Measurements from ENCODE around the gene PRR5. TPM values are rescaled to one million over a fixed set of nuclear protein-coding genes. Genes with fewer than 3 reads are reported as not detected.

PRR5 gene
- total RNA-seq, 1 experiment from 2014 or later, result 26.9 TPM

GRCh38 chr22:44750481-44750880, 48.5 kb downstream of the PRR5 start:
- CTCF ChIA-PET, result interaction anchor here (1.5 kb wide), 1 partner anchor 66 kb away, joined by 6 read pairs; no protein-coding TSS in a partner anchor
- intact Hi-C loops (cut with micrococcal nuclease), result no loop called here

More at GRCh38 chr22:44750481-44750880, 48.5 kb downstream of the PRR5 start:
- TF ChIP-seq POLR2AphosphoS5 (IDR thresholded peaks at IDR 0.05; ENCODE audit: low read depth, low read length) (no peak), RAD21 (IDR thresholded peaks at IDR 0.05; ENCODE audit: low read depth) (no peak), SIN3A (IDR thresholded peaks at IDR 0.05; ENCODE audit: low read depth) (no peak), CEBPB (IDR thresholded peaks at IDR 0.05; ENCODE audit: low read depth) (no peak), ZBTB33 (IDR thresholded peaks at IDR 0.05; ENCODE audit: extremely low read depth, insufficient replicate concordance, low read length) (no peak), EZH2phosphoT487 (IDR thresholded peaks at IDR 0.05; ENCODE audit: borderline replicate concordance) (no peak), ELF1 (IDR thresholded peaks at IDR 0.05; ENCODE audit: borderline replicate concordance, low read depth) (no peak), CTCF (IDR thresholded peaks at IDR 0.05 in 2 of 3, conservative IDR thresholded peaks at IDR 0.05 in 1 of 3; ENCODE audit: borderline replicate concordance in 1 of 3, insufficient read depth in 1 of 3, low read depth in 2 of 3, low read length in 2 of 3) (no peak), SP1 (IDR thresholded peaks at IDR 0.05; ENCODE audit: low read depth) (no peak), ZNF274 (IDR thresholded peaks at IDR 0.05; ENCODE audit: low read depth, low read length) (no peak), SRF (IDR thresholded peaks at IDR 0.05; ENCODE audit: low read depth) (no peak), JUND (IDR thresholded peaks at IDR 0.05) (no peak), MAX (IDR thresholded peaks at IDR 0.05) (no peak), REST (IDR thresholded peaks at IDR 0.05; ENCODE audit: low read depth) (no peak), ATF3 (IDR thresholded peaks at IDR 0.05) (no peak), EGR1 (IDR thresholded peaks at IDR 0.05; ENCODE audit: low read depth) (no peak), ZFX (IDR thresholded peaks at IDR 0.05) (no peak), TCF7L2 (IDR thresholded peaks at IDR 0.05; ENCODE audit: borderline replicate concordance, extremely low read depth, insufficient read depth, insufficient read length) (no peak), FOSL1 (IDR thresholded peaks at IDR 0.05; ENCODE audit: low read depth) (no peak), EZH2 (IDR thresholded peaks at IDR 0.05) (no peak)
- Histone ChIP-seq H3K4me1 (ENCODE audit: control insufficient read depth in 1 of 2, insufficient read depth in 2 of 2, low read length in 2 of 2) (peaks cover 36 to 65% of the 10 kb centered on the region in 2 experiments), H3K27ac (ENCODE audit: low read depth, low read length) (no peak overlapping the region), H3K36me3 (ENCODE audit: control insufficient read depth in 1 of 2, insufficient read depth in 2 of 2, low read length in 2 of 2) (no peaks in the 10 kb centered on the region), H3K27me3 (ENCODE audit: insufficient read depth, low read length) (no peaks in the 10 kb centered on the region), H4K20me1 (ENCODE audit: insufficient read depth) (peaks cover 3% of the 10 kb centered on the region; the same call in 1 of the 2 replicates), H3K79me2 (ENCODE audit: insufficient read depth, low read length) (peaks cover 30% of the 10 kb centered on the region), H3K9me2 (ENCODE audit: insufficient read depth) (no peaks in the 10 kb centered on the region), H3K9ac (ENCODE audit: low read length) (no peak overlapping the region), H3K9me3 (ENCODE audit: control insufficient read depth in 1 of 2, insufficient read depth in 1 of 2, low read depth in 1 of 2, low read length in 2 of 2) (no peaks in the 10 kb centered on the region), H3K4me2 (ENCODE audit: low read length) (no peak overlapping the region), H2AFZ (ENCODE audit: low read depth, low read length, poor library complexity, severe bottlenecking) (no peak overlapping the region), H3K4me3 (replicated peaks in 1 of 2; ENCODE audit: low read depth in 1 of 2, low read length in 2 of 2) (no peak overlapping the region)
- ATAC-seq, result no peak
- no TSS peak for BruUV-seq (replicated peaks)
- POLR2A ChIA-PET, result no interaction called here
- RAD21 ChIA-PET (ENCODE audit: low non-redundant PET in 1 of 2, low total read pairs in 2 of 2, uncharacterized antibody in 2 of 2, unreplicated experiment in 2 of 2), result no interaction called here
- no peak for DNase-seq (ENCODE audit: low read depth, low spot score)
